ENCODE data around the gene TMEM86B.

TMEM86B gene

DNA sequence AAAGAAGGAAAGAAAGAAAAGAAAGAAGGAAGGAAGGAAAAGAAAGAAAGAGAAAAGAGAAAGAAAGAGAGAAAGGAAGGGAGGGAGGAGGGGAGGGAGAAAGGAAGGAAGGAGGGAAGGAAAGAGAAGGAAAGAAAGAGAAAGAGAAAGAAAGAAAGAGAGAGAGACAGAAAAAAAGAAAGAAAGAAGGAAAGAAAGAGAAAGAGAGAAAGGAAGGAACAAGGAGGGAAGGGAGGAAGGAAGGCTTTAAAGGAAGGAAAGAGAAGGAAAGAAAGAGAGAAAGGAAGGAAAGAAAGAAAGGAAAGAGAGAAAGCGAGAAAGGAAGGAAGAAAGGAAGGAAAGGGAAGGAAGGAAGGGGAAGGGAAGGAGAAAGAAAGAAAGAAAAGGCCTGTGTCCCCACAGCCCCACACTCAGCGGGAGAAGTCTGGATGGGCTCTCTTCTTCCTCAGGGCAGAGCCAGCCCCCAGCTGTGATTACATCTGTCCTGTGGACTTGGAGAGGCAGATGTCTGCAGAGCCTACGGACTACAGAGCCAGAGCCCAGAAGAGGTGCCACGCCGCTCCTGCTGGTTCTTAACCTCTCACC, 28.9 kb downstream of the TMEM86B start:
- H3K36me3 ChIP-seq (ENCODE audit: control insufficient read depth, insufficient read depth, low read length) = no peaks in the 10 kb centered on the region
- no peaks in the 10 kb centered on the region; the same call in 1 of the 2 replicates for H3K27me3 ChIP-seq (replicated peaks; ENCODE audit: control insufficient read depth, insufficient read depth, low read length)
- TF ChIP-seq, protein P1, sequence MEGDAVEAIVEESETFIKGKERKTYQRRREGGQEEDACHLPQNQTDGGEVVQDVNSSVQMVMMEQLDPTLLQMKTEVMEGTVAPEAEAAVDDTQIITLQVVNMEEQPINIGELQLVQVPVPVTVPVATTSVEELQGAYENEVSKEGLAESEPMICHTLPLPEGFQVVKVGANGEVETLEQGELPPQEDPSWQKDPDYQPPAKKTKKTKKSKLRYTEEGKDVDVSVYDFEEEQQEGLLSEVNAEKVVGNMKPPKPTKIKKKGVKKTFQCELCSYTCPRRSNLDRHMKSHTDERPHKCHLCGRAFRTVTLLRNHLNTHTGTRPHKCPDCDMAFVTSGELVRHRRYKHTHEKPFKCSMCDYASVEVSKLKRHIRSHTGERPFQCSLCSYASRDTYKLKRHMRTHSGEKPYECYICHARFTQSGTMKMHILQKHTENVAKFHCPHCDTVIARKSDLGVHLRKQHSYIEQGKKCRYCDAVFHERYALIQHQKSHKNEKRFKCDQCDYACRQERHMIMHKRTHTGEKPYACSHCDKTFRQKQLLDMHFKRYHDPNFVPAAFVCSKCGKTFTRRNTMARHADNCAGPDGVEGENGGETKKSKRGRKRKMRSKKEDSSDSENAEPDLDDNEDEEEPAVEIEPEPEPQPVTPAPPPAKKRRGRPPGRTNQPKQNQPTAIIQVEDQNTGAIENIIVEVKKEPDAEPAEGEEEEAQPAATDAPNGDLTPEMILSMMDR (IDR thresholded peaks at IDR 0.05; ENCODE audit: insufficient read depth, low read length, poor library complexity, severe bottlenecking) = no peak
- no peak for DNase-seq (ENCODE audit: extremely low read depth, insufficient read length)
- H3K4me3 ChIP-seq (replicated peaks; ENCODE audit: low read depth, low read length) = no peak overlapping the region

DNA sequence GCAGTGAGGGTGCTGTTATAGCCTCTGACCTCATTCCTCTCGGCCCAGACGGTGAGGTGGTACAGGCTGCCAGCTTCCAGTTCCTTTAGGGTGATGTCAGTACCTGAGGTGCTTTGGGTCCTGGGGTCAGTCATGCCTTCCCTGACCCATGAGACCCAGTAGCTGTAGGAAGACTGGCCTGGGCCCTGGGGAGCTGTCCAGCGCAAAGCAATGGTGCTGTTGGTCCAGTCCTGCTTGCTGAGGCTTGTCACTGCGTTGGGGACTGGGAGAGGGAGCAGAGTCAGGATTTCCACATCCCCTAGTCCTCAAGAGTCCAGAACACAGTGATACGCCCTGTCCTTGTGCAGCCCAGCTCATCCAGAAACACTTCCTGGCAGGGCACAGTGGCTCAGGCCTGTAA, 29.9 kb downstream of the TMEM86B start:
- TF ChIP-seq, protein P1 (IDR thresholded peaks at IDR 0.05; ENCODE audit: insufficient read depth, low read length, poor library complexity, severe bottlenecking) = no peak
- no peak overlapping the region for H3K4me3 ChIP-seq (replicated peaks; ENCODE audit: low read depth, low read length)
- no peak for DNase-seq (ENCODE audit: extremely low read depth, insufficient read length)
- H3K27me3 ChIP-seq (replicated peaks; ENCODE audit: control insufficient read depth, insufficient read depth, low read length) = no peaks in the 10 kb centered on the region
- H3K36me3 ChIP-seq (ENCODE audit: control insufficient read depth, insufficient read depth, low read length) = no peaks in the 10 kb centered on the region

DNA sequence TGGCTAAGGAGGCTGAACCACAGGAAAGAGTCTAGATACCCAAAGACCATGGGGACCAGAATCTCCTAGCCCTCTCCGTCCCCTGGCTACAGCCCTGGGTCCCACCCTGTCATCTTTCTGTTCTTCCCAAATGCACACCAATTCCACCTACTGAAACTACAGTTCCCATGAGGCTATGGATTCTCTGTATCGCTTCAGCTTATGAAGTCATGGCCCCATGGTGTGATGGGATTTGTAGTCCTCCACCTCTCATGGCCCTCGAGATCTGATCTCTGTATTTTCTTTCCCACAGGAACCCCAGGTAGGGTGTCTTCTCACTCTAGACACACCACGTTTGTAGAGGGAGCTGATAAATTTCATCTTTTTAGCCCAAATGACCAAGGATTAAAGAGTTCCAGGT, 31.0 kb downstream of the TMEM86B start:
- Histone ChIP-seq H3K4me3 (replicated peaks; ENCODE audit: low read depth, low read length) (no peak overlapping the region), H3K36me3 (ENCODE audit: control insufficient read depth, insufficient read depth, low read length) (no peaks in the 10 kb centered on the region), H3K27me3 (replicated peaks; ENCODE audit: control insufficient read depth, insufficient read depth, low read length) (no peaks in the 10 kb centered on the region)
- TF ChIP-seq, protein P1 (IDR thresholded peaks at IDR 0.05; ENCODE audit: insufficient read depth, low read length, poor library complexity, severe bottlenecking) = no peak
- no peak for DNase-seq (ENCODE audit: extremely low read depth, insufficient read length)

DNA sequence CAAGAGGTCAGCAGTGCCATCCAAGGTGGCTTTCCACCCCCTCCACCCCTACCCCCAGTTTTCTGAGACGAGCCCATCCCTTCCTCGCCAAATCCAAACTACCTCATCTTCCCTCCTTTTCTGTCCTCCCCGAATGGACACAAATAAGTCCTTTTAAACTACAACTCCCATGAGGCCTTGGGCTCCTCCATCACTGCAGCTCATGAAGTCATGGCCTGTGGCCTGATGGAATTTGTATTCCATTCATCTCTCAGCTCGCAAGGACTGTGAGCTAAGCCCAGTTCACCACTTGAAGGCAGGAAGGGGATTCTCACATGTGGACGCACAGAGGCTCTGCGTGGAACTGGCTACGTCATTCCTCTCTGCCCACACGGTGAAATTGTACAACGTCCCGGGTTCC, 31.8 kb downstream of the TMEM86B start:
- H3K36me3 ChIP-seq (ENCODE audit: control insufficient read depth, insufficient read depth, low read length) = no peaks in the 10 kb centered on the region
- H3K4me3 ChIP-seq (replicated peaks; ENCODE audit: low read depth, low read length) = no peak overlapping the region
- TF ChIP-seq, protein P1 (IDR thresholded peaks at IDR 0.05; ENCODE audit: insufficient read depth, low read length, poor library complexity, severe bottlenecking) = no peak
- no peak for DNase-seq (ENCODE audit: extremely low read depth, insufficient read length)
- H3K27me3 ChIP-seq (replicated peaks; ENCODE audit: control insufficient read depth, insufficient read depth, low read length) = no peaks in the 10 kb centered on the region

DNA sequence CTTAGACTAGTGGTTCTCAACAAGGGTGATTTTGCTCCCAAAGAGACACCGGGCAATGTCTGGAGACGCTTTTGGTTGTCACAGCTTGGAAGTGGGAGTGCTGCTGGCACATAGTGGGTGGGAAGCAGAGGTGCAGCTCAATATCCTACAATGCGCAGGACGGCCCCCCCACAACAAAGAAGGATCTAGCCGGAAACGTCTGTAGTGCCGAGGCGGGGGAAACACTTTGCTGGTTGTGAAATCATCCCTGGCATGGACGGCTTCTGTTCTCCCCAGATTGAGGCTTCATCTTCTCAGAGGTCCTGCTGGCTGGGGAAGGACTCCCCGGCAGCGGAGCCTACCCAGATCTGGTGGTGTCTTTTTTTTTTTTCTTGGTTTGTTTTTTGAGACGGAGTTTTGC, 35.1 kb downstream of the TMEM86B start:
- H3K4me3 ChIP-seq (replicated peaks; ENCODE audit: low read depth, low read length) = no peak overlapping the region
- no peak for DNase-seq (ENCODE audit: extremely low read depth, insufficient read length)
- TF ChIP-seq, protein P1 (IDR thresholded peaks at IDR 0.05; ENCODE audit: insufficient read depth, low read length, poor library complexity, severe bottlenecking) = no peak
- H3K36me3 ChIP-seq (ENCODE audit: control insufficient read depth, insufficient read depth, low read length) = no peaks in the 10 kb centered on the region
- no peaks in the 10 kb centered on the region for H3K27me3 ChIP-seq (replicated peaks; ENCODE audit: control insufficient read depth, insufficient read depth, low read length)

DNA sequence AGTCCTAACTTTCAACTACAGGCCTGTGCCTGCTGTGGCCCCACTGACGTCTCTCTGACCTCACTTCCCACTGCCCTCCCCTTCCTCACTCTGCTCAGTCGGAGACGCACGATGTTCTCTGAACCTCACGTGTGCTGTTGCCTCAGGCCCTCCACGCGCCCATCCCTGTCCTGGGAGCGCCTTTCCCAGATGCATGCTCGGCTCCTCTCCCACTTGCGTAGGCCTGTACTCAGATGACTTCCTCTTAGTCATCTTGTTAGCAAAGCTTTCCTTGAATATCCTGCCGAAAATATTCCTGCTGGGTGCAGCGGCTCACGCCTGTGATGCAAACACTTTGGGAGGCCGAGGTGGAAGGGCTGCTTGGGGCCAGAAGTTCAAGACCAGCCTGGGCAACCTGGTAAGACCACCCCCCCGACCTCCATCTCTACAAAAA, 39.1 kb downstream of the TMEM86B start:
- TF ChIP-seq, protein P1 (IDR thresholded peaks at IDR 0.05; ENCODE audit: insufficient read depth, low read length, poor library complexity, severe bottlenecking) = no peak
- no peaks in the 10 kb centered on the region for H3K36me3 ChIP-seq (ENCODE audit: control insufficient read depth, insufficient read depth, low read length)
- no peak for DNase-seq (ENCODE audit: extremely low read depth, insufficient read length)
- H3K4me3 ChIP-seq (replicated peaks; ENCODE audit: low read depth, low read length) = no peak overlapping the region
- no peaks in the 10 kb centered on the region; the same call in 1 of the 2 replicates for H3K27me3 ChIP-seq (replicated peaks; ENCODE audit: control insufficient read depth, insufficient read depth, low read length)
